ENCODE results near the gene TEKT3.

Gene TEKT3

GRCh38 chr17:15262291-15263205 is 78.8 kb downstream of the TEKT3 start:
- Histone ChIP-seq H3K36me3 (ENCODE audit: control insufficient read depth in 2 of 2, insufficient read depth in 2 of 2, low read length in 2 of 2) (peaks cover 0 to 5% of the 10 kb centered on the region in 2 donors), H3K4me3 (ENCODE audit: low read length in 2 of 2) (peak overlapping the region; percentile 77 to 78), H3K27ac (ENCODE audit: low read depth in 2 of 2, low read length in 2 of 2) (peak overlapping the region; percentile 87 to 90), H3K9me3 (ENCODE audit: control insufficient read depth in 2 of 2, low read length in 2 of 2) (no peaks in the 10 kb centered on the region), H3K9ac (ENCODE audit: low read depth in 1 of 2, low read length in 2 of 2) (peak overlapping the region; percentile 76 to 84), H3K27me3 (ENCODE audit: control insufficient read depth in 2 of 2, insufficient read depth in 2 of 2, low read length in 2 of 2) (no peaks in the 10 kb centered on the region), H3K4me1 (ENCODE audit: control insufficient read depth in 2 of 2, insufficient read depth in 2 of 2, low read length in 2 of 2) (peaks cover 36 to 51% of the 10 kb centered on the region in 2 donors)

- peak overlapping the region; percentile 77 to 78 for H3K4me3 ChIP-seq (ENCODE audit: low read length in 2 of 2)
- peaks cover 42 to 54% of the 10 kb centered on the region in 2 donors for H3K4me1 ChIP-seq (ENCODE audit: control insufficient read depth in 2 of 2, insufficient read depth in 2 of 2, low read length in 2 of 2)
Measured at GRCh38 chr17:15261802-15262290, 79.6 kb downstream of the TEKT3 start.

GRCh38 chr17:15261258-15261801 is 80.1 kb downstream of the TEKT3 start:
- H3K27ac ChIP-seq (ENCODE audit: low read depth in 2 of 2, low read length in 2 of 2), result peak overlapping the region; percentile 87 to 90
- peak overlapping the region; percentile 77 to 78 for H3K4me3 ChIP-seq (ENCODE audit: low read length in 2 of 2)
- H3K9ac ChIP-seq (ENCODE audit: low read depth in 1 of 2, low read length in 2 of 2), result peak overlapping the region; percentile 76 to 84
- H3K4me1 ChIP-seq (ENCODE audit: control insufficient read depth in 2 of 2, insufficient read depth in 2 of 2, low read length in 2 of 2), result peaks cover 42 to 54% of the 10 kb centered on the region in 2 donors
- H3K9me3 ChIP-seq (ENCODE audit: control insufficient read depth in 2 of 2, low read length in 2 of 2), result no peaks in the 10 kb centered on the region
- H3K36me3 ChIP-seq (ENCODE audit: control insufficient read depth in 2 of 2, insufficient read depth in 2 of 2, low read length in 2 of 2), result peaks cover 0 to 5% of the 10 kb centered on the region in 2 donors
- no peaks in the 10 kb centered on the region for H3K27me3 ChIP-seq (ENCODE audit: control insufficient read depth in 2 of 2, insufficient read depth in 2 of 2, low read length in 2 of 2)

More at GRCh38 chr17:15261802-15262290, 79.6 kb downstream of the TEKT3 start:
- peaks cover 0 to 5% of the 10 kb centered on the region in 2 donors for H3K36me3 ChIP-seq (ENCODE audit: control insufficient read depth in 2 of 2, insufficient read depth in 2 of 2, low read length in 2 of 2)
- H3K9me3 ChIP-seq (ENCODE audit: control insufficient read depth in 2 of 2, low read length in 2 of 2), result no peaks in the 10 kb centered on the region
- peak overlapping the region; percentile 76 to 84 for H3K9ac ChIP-seq (ENCODE audit: low read depth in 1 of 2, low read length in 2 of 2)
- no peaks in the 10 kb centered on the region for H3K27me3 ChIP-seq (ENCODE audit: control insufficient read depth in 2 of 2, insufficient read depth in 2 of 2, low read length in 2 of 2)
- peak overlapping the region; percentile 87 to 90 for H3K27ac ChIP-seq (ENCODE audit: low read depth in 2 of 2, low read length in 2 of 2)

- Histone ChIP-seq H3K27me3 (ENCODE audit: control insufficient read depth in 2 of 2, insufficient read depth in 2 of 2, low read length in 2 of 2) (no peaks in the 10 kb centered on the region), H3K4me1 (ENCODE audit: control insufficient read depth in 2 of 2, insufficient read depth in 2 of 2, low read length in 2 of 2) (peaks cover 43 to 52% of the 10 kb centered on the region in 2 donors), H3K9me3 (ENCODE audit: control insufficient read depth in 2 of 2, low read length in 2 of 2) (no peaks in the 10 kb centered on the region), H3K9ac (ENCODE audit: low read depth in 1 of 2, low read length in 2 of 2) (peak overlapping the region; percentile 76 to 84), H3K36me3 (ENCODE audit: control insufficient read depth in 2 of 2, insufficient read depth in 2 of 2, low read length in 2 of 2) (peaks cover 0 to 5% of the 10 kb centered on the region in 2 donors), H3K27ac (ENCODE audit: low read depth in 2 of 2, low read length in 2 of 2) (peak overlapping the region; percentile 87 to 90), H3K4me3 (ENCODE audit: low read length in 2 of 2) (peak overlapping the region; percentile 77 to 78)
Measured at GRCh38 chr17:15260376-15261257, 80.8 kb downstream of the TEKT3 start.

- peaks cover 5 to 8% of the 10 kb centered on the region in 2 donors for H3K36me3 ChIP-seq (ENCODE audit: control insufficient read depth in 2 of 2, insufficient read depth in 2 of 2, low read length in 2 of 2)
- H3K9me3 ChIP-seq (ENCODE audit: control insufficient read depth in 2 of 2, low read length in 2 of 2), result no peaks in the 10 kb centered on the region
- H3K4me1 ChIP-seq (ENCODE audit: control insufficient read depth in 2 of 2, insufficient read depth in 2 of 2, low read length in 2 of 2), result peaks cover 26 to 29% of the 10 kb centered on the region in 2 donors
- no peaks in the 10 kb centered on the region for H3K27me3 ChIP-seq (ENCODE audit: control insufficient read depth in 2 of 2, insufficient read depth in 2 of 2, low read length in 2 of 2)
- peak overlapping the region in 1 of 2 donors; percentile 22 for H3K4me3 ChIP-seq (ENCODE audit: low read length in 2 of 2)
- H3K9ac ChIP-seq (ENCODE audit: low read depth in 1 of 2, low read length in 2 of 2), result peak overlapping the region in 1 of 2 donors; percentile 28
- H3K27ac ChIP-seq (ENCODE audit: low read depth in 2 of 2, low read length in 2 of 2), result peak overlapping the region; percentile 9 to 46
Measured at GRCh38 chr17:15257796-15258512, 83.4 kb downstream of the TEKT3 start.

GRCh38 chr17:15257258-15257788 is 84.1 kb downstream of the TEKT3 start:
- no peaks in the 10 kb centered on the region for H3K27me3 ChIP-seq (ENCODE audit: control insufficient read depth in 2 of 2, insufficient read depth in 2 of 2, low read length in 2 of 2)
- peaks cover 21 to 26% of the 10 kb centered on the region in 2 donors for H3K4me1 ChIP-seq (ENCODE audit: control insufficient read depth in 2 of 2, insufficient read depth in 2 of 2, low read length in 2 of 2)
- H3K9me3 ChIP-seq (ENCODE audit: control insufficient read depth in 2 of 2, low read length in 2 of 2), result no peaks in the 10 kb centered on the region
- peaks cover 5 to 8% of the 10 kb centered on the region in 2 donors for H3K36me3 ChIP-seq (ENCODE audit: control insufficient read depth in 2 of 2, insufficient read depth in 2 of 2, low read length in 2 of 2)
- peak overlapping the region; percentile 9 to 46 for H3K27ac ChIP-seq (ENCODE audit: low read depth in 2 of 2, low read length in 2 of 2)
- H3K9ac ChIP-seq (ENCODE audit: low read depth in 1 of 2, low read length in 2 of 2), result peak overlapping the region in 1 of 2 donors; percentile 28
- peak overlapping the region in 1 of 2 donors; percentile 46 for H3K4me3 ChIP-seq (ENCODE audit: low read length in 2 of 2)

GRCh38 chr17:15256689-15257088 is 84.7 kb downstream of the TEKT3 start:
- Histone ChIP-seq H3K4me1 (ENCODE audit: control insufficient read depth in 2 of 2, insufficient read depth in 2 of 2, low read length in 2 of 2) (peaks cover 16 to 24% of the 10 kb centered on the region in 2 donors), H3K9me3 (ENCODE audit: control insufficient read depth in 2 of 2, low read length in 2 of 2) (no peaks in the 10 kb centered on the region), H3K27ac (ENCODE audit: low read depth in 2 of 2, low read length in 2 of 2) (no peak overlapping the region), H3K4me3 (ENCODE audit: low read length in 2 of 2) (no peak overlapping the region), H3K36me3 (ENCODE audit: control insufficient read depth in 2 of 2, insufficient read depth in 2 of 2, low read length in 2 of 2) (peaks cover 5 to 8% of the 10 kb centered on the region in 2 donors), H3K27me3 (ENCODE audit: control insufficient read depth in 2 of 2, insufficient read depth in 2 of 2, low read length in 2 of 2) (no peaks in the 10 kb centered on the region), H3K9ac (ENCODE audit: low read depth in 1 of 2, low read length in 2 of 2) (no peak overlapping the region)

- Histone ChIP-seq H3K4me1 (ENCODE audit: control insufficient read depth in 2 of 2, insufficient read depth in 2 of 2, low read length in 2 of 2) (peaks cover 10 to 19% of the 10 kb centered on the region in 2 donors), H3K9me3 (ENCODE audit: control insufficient read depth in 2 of 2, low read length in 2 of 2) (no peaks in the 10 kb centered on the region), H3K36me3 (ENCODE audit: control insufficient read depth in 2 of 2, insufficient read depth in 2 of 2, low read length in 2 of 2) (peaks cover 5 to 8% of the 10 kb centered on the region in 2 donors), H3K27me3 (ENCODE audit: control insufficient read depth in 2 of 2, insufficient read depth in 2 of 2, low read length in 2 of 2) (no peaks in the 10 kb centered on the region), H3K27ac (ENCODE audit: low read depth in 2 of 2, low read length in 2 of 2) (no peak overlapping the region), H3K4me3 (ENCODE audit: low read length in 2 of 2) (no peak overlapping the region), H3K9ac (ENCODE audit: low read depth in 1 of 2, low read length in 2 of 2) (peak overlapping the region in 1 of 2 donors; percentile 23)
Measured at GRCh38 chr17:15255713-15256454, 85.5 kb downstream of the TEKT3 start.

Data from mucosa of rectum (tissue), 2 donors.